ENCODE results near the gene NPRL2. TPM values are rescaled to one million over a fixed set of nuclear protein-coding genes. Genes with fewer than 3 reads are reported as not detected.

The NPRL2 gene
- total RNA-seq, 2 donors from 2014 or later: 22.8 to 32.1 TPM

DNA sequence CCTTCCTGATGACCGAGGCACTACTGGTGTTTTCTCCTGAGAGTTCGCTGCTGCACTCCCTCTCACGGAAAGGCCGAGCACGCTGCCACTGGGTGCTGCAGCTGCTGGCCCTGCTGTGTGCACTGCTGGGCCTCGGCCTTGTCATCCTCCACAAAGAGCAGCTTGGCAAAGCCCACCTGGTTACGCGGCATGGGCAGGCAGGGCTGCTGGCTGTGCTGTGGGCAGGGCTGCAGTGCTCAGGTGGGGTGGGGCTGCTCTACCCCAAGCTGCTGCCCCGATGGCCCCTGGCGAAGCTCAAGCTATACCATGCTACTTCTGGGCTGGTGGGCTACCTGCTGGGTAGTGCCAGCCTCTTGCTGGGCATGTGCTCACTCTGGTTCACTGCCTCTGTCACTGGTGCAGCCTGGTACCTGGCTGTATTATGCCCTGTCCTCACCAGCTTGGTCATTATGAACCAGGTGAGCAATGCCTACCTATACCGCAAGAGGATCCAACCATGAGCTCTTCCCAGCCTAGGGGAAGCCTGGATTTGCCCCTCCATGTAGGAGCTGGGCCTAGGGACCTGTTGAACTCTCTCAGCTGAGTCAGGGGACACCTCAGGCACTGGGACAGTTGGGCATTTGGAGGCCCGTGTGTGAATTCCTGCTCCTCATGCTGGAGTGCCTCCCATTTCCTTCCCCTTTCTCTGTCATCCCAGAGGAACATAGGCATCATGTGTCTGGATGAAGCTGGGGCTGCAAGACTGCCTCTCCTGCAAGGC is 2.9 kb upstream of the NPRL2 start:
- Histone ChIP-seq H3K27ac (no peak overlapping the region), H3K27me3 (replicated peaks; ENCODE audit: insufficient read depth) (no peaks in the 10 kb centered on the region), H3K9me3 (no peaks in the 10 kb centered on the region), H3K36me3 (no peaks in the 10 kb centered on the region), H3K4me3 (no peak overlapping the region), H3K4me1 (replicated peaks) (peaks cover 39% of the 10 kb centered on the region)
- 81% methylated on average over 10 of the region's 12 CpGs for WGBS
- DNase-seq (ENCODE audit: low spot score): no peak
- TF ChIP-seq POLR2A (IDR thresholded peaks at IDR 0.05) (no peak), POLR2AphosphoS5 (IDR thresholded peaks at IDR 0.05) (no peak)
- TF ChIP-seq, protein P1, sequence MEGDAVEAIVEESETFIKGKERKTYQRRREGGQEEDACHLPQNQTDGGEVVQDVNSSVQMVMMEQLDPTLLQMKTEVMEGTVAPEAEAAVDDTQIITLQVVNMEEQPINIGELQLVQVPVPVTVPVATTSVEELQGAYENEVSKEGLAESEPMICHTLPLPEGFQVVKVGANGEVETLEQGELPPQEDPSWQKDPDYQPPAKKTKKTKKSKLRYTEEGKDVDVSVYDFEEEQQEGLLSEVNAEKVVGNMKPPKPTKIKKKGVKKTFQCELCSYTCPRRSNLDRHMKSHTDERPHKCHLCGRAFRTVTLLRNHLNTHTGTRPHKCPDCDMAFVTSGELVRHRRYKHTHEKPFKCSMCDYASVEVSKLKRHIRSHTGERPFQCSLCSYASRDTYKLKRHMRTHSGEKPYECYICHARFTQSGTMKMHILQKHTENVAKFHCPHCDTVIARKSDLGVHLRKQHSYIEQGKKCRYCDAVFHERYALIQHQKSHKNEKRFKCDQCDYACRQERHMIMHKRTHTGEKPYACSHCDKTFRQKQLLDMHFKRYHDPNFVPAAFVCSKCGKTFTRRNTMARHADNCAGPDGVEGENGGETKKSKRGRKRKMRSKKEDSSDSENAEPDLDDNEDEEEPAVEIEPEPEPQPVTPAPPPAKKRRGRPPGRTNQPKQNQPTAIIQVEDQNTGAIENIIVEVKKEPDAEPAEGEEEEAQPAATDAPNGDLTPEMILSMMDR (IDR thresholded peaks at IDR 0.05): no peak
- intact Hi-C loops (cut with DNase I): loop anchor here (10.0 kb wide), 1 partner anchor 1031 kb away; the partner anchor contains the start of gene MANF

DNA sequence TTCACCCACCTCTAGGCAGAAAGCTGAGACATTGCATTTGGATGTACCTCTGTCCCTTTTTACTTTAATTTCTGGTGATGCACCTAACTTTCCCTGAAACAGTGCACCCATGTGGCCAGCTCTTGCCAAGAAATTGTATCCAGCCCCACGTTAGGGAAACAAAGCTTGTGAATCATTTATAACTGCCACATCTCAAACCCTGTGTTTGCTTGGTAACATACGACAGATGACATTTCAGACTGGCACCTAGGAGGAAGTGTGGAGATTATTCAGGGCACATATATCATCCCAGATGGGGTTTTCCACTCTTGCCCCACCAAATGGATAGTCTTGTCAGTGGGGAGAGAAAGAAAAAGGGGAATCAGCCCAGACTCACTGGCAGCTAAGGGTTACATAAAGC is 2.2 kb upstream of the NPRL2 start:
- Histone ChIP-seq H3K9me3 (no peaks in the 10 kb centered on the region), H3K27me3 (replicated peaks; ENCODE audit: insufficient read depth) (no peaks in the 10 kb centered on the region), H3K27ac (no peak overlapping the region), H3K36me3 (no peaks in the 10 kb centered on the region), H3K4me3 (no peak overlapping the region), H3K4me1 (replicated peaks) (peaks cover 37% of the 10 kb centered on the region)
- no peak for DNase-seq (ENCODE audit: low spot score)
- WGBS: 15% methylated on average over 2 of the region's 2 CpGs
- intact Hi-C loops (cut with DNase I): loop anchor here (10.0 kb wide), 1 partner anchor 1032 kb away; the partner anchor contains the start of gene MANF
- TF ChIP-seq, protein P1 (IDR thresholded peaks at IDR 0.05): no peak
- TF ChIP-seq POLR2A (IDR thresholded peaks at IDR 0.05) (no peak), POLR2AphosphoS5 (IDR thresholded peaks at IDR 0.05) (no peak)

DNA sequence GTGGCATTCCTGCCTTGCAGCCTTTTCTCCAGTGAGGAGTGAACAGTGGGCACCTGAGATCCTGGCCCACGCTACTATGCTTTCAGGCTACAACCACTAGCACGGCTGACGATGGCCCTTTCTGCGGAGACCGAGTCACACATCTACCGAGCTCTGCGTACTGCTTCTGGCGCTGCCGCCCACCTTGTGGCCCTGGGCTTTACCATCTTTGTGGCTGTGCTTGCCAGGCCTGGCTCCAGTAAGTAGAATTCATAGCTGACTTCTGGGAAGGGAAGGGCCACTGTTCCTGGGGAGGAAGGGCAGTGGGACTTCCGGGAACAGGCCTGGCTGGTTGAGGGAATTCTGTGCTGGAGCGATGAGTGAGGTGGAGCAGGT is 735 bp upstream of the NPRL2 start:
- Histone ChIP-seq H3K9me3 (no peaks in the 10 kb centered on the region), H3K4me1 (replicated peaks) (peaks cover 26% of the 10 kb centered on the region), H3K27ac (peak overlapping the region; percentile 94 to 96), H3K36me3 (no peaks in the 10 kb centered on the region), H3K27me3 (replicated peaks; ENCODE audit: insufficient read depth) (no peaks in the 10 kb centered on the region), H3K4me3 (peak overlapping the region; percentile 73 to 91)
- no peak for TF ChIP-seq POLR2AphosphoS5 (IDR thresholded peaks at IDR 0.05)
- TF ChIP-seq, protein P1 (IDR thresholded peaks at IDR 0.05): no peak
- no peak for TF ChIP-seq POLR2A (IDR thresholded peaks at IDR 0.05)
- intact Hi-C loops (cut with DNase I): loop anchor here (10.0 kb wide), 1 partner anchor 1033 kb away; the partner anchor contains the start of gene MANF
- WGBS: 49% methylated on average over 11 of the region's 11 CpGs
- no peak for DNase-seq (ENCODE audit: low spot score)

DNA sequence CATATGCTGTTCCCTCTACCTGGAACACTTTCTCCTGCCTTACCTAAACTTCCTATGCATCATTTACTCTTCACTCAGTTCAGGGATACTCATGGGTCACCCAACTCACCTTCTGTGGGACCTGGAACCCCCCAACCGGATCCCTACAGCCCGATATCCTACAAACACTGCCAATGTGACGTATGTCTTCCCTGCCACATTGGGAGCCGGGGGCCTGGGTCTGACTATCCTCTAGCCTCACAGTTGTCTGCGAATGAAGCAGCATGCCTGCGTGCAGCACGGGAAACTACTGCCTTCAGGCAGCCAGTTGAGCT is 405 bp downstream of the NPRL2 start:
- intact Hi-C loops (cut with DNase I): loop anchor here (10.0 kb wide), 1 partner anchor 1035 kb away; the partner anchor contains the start of gene MANF
- Histone ChIP-seq H3K4me3 (peak overlapping the region; percentile 73 to 91), H3K27ac (peak overlapping the region; percentile 94 to 96), H3K4me1 (replicated peaks) (peaks cover 18% of the 10 kb centered on the region), H3K9me3 (no peaks in the 10 kb centered on the region), H3K36me3 (no peaks in the 10 kb centered on the region), H3K27me3 (replicated peaks; ENCODE audit: insufficient read depth) (no peaks in the 10 kb centered on the region)
- 2% methylated on average over 7 of the region's 7 CpGs for WGBS
- TF ChIP-seq POLR2AphosphoS5 (IDR thresholded peaks at IDR 0.05): no peak
- no peak for DNase-seq (ENCODE audit: low spot score)

DNA sequence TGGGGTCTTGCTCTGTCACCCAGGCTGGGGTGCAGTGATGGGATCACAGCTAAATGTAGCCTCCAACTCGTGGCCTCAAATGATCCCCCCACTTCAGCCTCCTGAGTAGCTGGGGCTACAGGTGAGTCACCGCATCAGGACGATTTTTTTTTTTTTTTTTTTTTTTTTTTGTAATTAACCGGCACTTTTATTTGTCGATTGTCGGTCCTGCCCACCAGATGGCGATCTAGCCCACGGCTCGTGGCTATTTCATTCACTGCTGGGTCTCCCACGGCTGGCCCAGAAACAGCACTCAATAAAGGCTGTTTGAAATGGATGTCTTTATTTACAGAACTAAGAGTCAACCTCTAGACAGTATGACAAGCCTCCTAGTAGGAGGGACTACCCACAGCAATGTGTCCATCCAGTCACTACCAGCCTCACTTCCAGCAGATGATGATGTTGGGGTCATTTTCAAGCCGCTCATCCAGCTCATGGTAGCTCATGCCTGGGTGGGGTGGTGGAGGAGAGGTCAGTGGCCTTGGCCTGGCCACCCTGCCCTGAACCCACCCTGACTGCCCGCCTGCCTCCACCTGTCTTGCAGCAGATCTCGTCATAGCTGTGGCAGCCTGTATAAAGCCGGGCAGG is 3.3 kb downstream of the NPRL2 start:
- intact Hi-C loops (cut with DNase I): loop anchor here (2.0 to 10.0 kb wide), 2 partner anchors 196 to 1058 kb away; no protein-coding TSS in a partner anchor
- WGBS: 24% methylated on average over 14 of the region's 14 CpGs
- peak; percentile 73 for DNase-seq (ENCODE audit: low spot score)

More for the DNA sequence above, 3.3 kb downstream of the NPRL2 start:
- Histone ChIP-seq H3K27ac (peak overlapping the region in 1 of 2 donors; percentile 31), H3K4me3 (no peak overlapping the region), H3K4me1 (replicated peaks) (peaks cover 18% of the 10 kb centered on the region), H3K9me3 (no peaks in the 10 kb centered on the region), H3K36me3 (no peaks in the 10 kb centered on the region), H3K27me3 (replicated peaks; ENCODE audit: insufficient read depth) (no peaks in the 10 kb centered on the region)
- TF ChIP-seq, protein P1 (IDR thresholded peaks at IDR 0.05): peak; percentile 14 to 71 (median 52)
- peak; percentile 73 for TF ChIP-seq POLR2AphosphoS5 (IDR thresholded peaks at IDR 0.05)
- no peak for TF ChIP-seq POLR2A (IDR thresholded peaks at IDR 0.05)

Measured in prostate gland (tissue), 2 donors.